ENCODE data around the gene PSD4. TPM values are rescaled to one million over a fixed set of nuclear protein-coding genes. Genes with fewer than 3 reads are reported as not detected.

PSD4 gene
- total RNA-seq, 3 donors from 2014 or later: 40.8 to 91.3 (median 64.4) TPM

- TF ChIP-seq, protein P1, sequence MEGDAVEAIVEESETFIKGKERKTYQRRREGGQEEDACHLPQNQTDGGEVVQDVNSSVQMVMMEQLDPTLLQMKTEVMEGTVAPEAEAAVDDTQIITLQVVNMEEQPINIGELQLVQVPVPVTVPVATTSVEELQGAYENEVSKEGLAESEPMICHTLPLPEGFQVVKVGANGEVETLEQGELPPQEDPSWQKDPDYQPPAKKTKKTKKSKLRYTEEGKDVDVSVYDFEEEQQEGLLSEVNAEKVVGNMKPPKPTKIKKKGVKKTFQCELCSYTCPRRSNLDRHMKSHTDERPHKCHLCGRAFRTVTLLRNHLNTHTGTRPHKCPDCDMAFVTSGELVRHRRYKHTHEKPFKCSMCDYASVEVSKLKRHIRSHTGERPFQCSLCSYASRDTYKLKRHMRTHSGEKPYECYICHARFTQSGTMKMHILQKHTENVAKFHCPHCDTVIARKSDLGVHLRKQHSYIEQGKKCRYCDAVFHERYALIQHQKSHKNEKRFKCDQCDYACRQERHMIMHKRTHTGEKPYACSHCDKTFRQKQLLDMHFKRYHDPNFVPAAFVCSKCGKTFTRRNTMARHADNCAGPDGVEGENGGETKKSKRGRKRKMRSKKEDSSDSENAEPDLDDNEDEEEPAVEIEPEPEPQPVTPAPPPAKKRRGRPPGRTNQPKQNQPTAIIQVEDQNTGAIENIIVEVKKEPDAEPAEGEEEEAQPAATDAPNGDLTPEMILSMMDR (IDR thresholded peaks at IDR 0.05): no peak
- Histone ChIP-seq H3K9me3 (no peaks in the 10 kb centered on the region), H3K4me3 (no peak overlapping the region), H3K4me1 (ENCODE audit: low read depth) (peaks cover 9% of the 10 kb centered on the region), H3K36me3 (ENCODE audit: low read depth) (no peaks in the 10 kb centered on the region)
- intact Hi-C loops (cut with DNase I, micrococcal nuclease): no loop called here
- no peak for ATAC-seq
- DNase-seq: no peak
Measured at GRCh38 chr2:113186433-113186796, 12.6 kb downstream of the PSD4 start.

DNA sequence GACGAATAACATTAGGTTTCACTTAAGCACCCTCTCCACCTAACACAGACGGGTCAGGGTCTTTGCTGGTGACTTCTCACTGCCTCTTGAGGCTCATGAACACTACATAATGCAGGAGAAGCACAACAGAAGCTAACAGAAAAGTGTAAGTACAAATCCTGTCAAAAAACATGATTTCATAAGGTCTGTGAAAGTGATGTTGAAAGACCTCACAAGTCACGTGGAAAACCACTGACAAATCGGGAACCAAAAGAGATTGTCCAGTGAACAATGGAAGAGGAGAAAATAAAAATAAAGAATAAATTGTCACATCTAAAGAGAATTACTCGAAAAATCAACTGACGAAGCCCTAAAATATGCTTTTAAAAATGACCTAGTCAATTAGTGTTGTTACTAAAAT is 14.0 kb downstream of the PSD4 start:
- Histone ChIP-seq H3K4me3 (no peak overlapping the region), H3K9me3 (no peaks in the 10 kb centered on the region), H3K4me1 (ENCODE audit: low read depth) (peaks cover 6% of the 10 kb centered on the region), H3K36me3 (ENCODE audit: low read depth) (no peaks in the 10 kb centered on the region)
- ATAC-seq (no peak), DNase-seq (no peak)
- intact Hi-C loops (cut with DNase I, micrococcal nuclease): no loop called here
- TF ChIP-seq, protein P1 (IDR thresholded peaks at IDR 0.05): no peak

- intact Hi-C loops (cut with DNase I, micrococcal nuclease): no loop called here
- no peak overlapping the region for H3K4me3 ChIP-seq
- no peaks in the 10 kb centered on the region for H3K4me1 ChIP-seq (ENCODE audit: low read depth)
- H3K9me3 ChIP-seq: no peaks in the 10 kb centered on the region
- ATAC-seq (no peak), DNase-seq (no peak)
- no peaks in the 10 kb centered on the region for H3K36me3 ChIP-seq (ENCODE audit: low read depth)
- TF ChIP-seq, protein P1 (IDR thresholded peaks at IDR 0.05): no peak
Measured at GRCh38 chr2:113190871-113191270, 17.1 kb downstream of the PSD4 start.

DNA sequence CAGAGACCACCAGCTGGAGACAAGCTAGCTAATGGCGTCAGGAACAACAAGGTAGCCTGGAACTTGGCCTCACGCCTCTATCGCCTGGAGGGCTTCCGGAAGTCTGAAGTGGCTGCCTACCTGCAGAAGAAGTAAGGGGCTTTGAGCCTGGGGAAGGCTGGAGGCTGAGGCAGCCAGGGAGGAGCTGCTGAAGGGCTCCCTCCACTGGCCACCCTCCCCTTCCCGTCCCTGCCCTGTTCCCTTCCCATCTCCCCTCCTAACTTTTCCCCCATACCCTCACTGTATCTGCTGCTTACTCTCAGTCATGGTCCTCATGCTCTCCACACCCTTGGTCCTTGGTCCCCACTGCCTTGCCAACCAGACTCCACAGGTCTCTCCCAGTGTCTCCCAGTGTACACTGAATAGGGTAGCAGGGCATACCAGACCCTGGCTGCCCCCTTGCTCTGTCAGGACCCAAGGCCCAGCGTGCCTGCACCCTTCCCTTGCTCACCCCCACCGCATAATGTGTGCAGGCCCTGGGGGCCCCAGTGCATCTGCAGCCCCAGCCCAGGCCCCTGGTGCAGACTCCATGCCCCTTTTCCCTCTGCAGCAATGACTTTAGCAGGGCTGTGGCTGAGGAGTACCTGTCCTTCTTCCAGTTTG is 18.8 kb downstream of the PSD4 start:
- ATAC-seq (no peak), DNase-seq (no peak)
- Histone ChIP-seq H3K36me3 (ENCODE audit: low read depth) (no peaks in the 10 kb centered on the region), H3K4me1 (ENCODE audit: low read depth) (no peaks in the 10 kb centered on the region), H3K9me3 (no peaks in the 10 kb centered on the region), H3K4me3 (no peak overlapping the region)
- TF ChIP-seq, protein P1 (IDR thresholded peaks at IDR 0.05): no peak
- intact Hi-C loops (cut with DNase I, micrococcal nuclease): no loop called here

- TF ChIP-seq, protein P1 (IDR thresholded peaks at IDR 0.05): no peak
- no peaks in the 10 kb centered on the region for H3K9me3 ChIP-seq
- H3K36me3 ChIP-seq (ENCODE audit: low read depth): no peaks in the 10 kb centered on the region
Measured at GRCh38 chr2:113195923-113196501, 22.2 kb downstream of the PSD4 start.

More at GRCh38 chr2:113195923-113196501, 22.2 kb downstream of the PSD4 start:
- intact Hi-C loops (cut with DNase I, micrococcal nuclease): loop anchor here in 1 of 2 donors (5.0 kb wide), 1 partner anchor 59 kb away; no protein-coding TSS in a partner anchor
- ATAC-seq (no peak), DNase-seq (no peak)
- Histone ChIP-seq H3K4me1 (ENCODE audit: low read depth) (peaks cover 10% of the 10 kb centered on the region), H3K4me3 (no peak overlapping the region)
